GM18502 (cell line): ENCODE data around the gene PHB1.
"Not testable (repeated sequence)": the region's sequence is repeated elsewhere in the genome, so short reads cannot be mapped to it uniquely, and the experiment has no call there.

Experiments used
- ATAC-seq: cut with Tn5 transposase; IDR thresholded peaks from one replicate; pipeline ENCODE4 v1.9.1; 2021; ENCODE audit warnings: mild to moderate bottlenecking; ENCODE audit not compliant: unreplicated experiment, poor library complexity

The PHB1 gene

GRCh38 chr17:49407086-49407485, 7.6 kb downstream of the PHB1 start:
- ATAC-seq, result no peak

DNA sequence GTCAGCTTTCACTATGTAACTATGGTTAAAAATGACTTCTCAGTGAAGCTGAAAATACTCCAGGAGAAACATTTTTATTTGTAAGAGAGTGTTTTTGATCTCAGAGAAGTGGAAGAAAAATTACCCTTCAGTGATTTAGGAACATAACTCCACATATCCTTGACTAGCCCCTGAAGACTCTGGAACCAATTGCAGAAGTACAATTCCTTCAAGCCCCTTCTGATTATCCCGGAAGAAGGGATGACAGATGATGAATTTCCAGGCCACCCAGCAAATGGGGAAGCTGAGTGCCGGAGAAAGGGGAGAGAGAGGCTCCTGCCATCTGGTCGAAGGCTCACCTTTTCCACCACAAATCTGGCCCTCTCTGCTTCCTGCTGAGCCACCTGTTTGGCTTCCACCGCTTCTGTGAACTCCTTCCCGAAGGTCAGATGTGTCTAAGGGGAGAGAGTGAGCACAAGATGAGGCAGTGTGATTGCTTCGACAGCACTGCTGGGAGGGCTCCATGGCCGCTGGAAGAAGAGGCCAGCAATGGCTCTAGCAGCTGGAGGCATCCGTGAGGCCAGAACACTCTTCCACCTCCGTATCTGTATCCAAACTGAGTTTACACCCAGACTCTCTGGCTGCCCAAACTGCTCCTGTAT, 8.1 kb downstream of the PHB1 start:
- no peak for ATAC-seq

DNA sequence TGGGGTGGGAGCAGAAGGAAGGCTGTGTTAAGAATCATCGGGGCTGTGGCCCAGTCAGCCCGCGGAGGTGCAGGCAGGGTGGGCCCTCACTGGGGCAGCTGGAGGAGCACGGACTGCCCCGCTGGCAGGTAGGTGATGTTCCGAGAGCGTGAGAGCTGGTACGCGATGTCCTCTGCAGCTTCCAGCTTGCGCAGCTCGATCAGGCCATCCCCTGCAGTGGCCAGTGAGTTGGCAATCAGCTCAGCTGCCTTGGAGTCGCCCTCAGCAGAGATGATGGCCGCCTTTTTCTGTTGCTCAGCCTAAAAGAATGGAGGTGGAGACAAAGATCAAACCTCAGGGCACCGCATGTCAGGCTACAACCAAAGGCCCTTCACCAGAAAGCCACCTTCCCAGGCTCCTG, 9.8 kb downstream of the PHB1 start:
- no peak for ATAC-seq

DNA sequence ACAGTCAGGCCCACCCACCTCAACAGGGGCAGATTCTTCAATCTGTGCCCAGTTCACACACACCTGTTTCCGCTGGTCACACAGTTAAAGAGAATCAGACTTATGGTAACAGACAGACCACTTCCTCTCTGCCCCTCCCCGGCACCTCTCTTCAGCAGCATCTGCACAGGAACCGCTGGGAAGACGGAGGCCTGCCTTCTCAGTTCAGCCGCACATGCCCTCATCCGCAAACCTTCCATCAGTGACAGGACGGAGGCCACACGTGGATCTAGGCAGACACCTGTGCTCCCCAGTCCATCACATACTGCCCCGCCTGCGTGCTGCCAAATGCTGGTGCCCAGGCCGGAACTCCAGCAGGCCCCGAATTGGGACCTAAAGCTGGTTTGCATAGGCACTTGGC, 10.3 kb downstream of the PHB1 start:
- ATAC-seq, result no peak

DNA sequence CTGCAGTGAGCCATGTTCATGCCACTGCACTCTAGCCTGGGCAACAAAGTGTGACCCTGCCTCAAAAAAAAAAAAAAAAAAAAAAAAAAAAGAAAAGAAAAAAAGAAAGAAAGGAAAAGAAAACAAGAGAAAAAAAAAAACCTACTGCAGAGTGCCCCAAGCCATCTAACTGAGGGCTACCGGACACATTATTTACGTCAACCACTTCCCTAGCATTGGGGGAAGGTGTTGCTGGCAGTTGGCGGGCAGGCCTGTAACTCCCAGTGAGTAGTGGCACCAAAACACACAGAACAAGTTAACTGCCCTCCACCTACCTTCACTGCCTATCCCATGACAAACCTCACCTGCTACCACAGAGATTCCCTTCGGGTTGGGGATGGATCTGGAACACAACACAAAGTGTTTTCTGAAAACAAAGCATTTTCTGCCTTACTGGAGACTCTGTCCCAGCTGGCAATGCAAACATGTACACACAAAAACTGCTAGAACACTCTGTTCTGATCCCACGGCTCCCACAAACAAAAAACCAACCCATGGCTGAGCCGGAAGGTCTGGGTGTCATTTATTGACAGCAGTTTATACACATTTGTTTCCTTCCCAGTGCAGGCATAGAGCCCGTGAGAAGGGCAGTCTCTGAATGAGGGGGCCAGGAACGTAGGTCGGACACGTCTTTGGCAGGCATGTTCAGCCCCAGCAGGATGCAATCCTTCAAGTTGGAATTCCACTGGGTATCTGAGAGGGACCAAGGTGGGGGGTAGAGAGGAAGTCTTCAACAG, 11.0 kb downstream of the PHB1 start:
- no peak for ATAC-seq

- no peak for ATAC-seq
Measured at GRCh38 chr17:49402706-49403105, 12.0 kb downstream of the PHB1 start.

- ATAC-seq, result no peak
Measured at GRCh38 chr17:49401971-49402611, 12.6 kb downstream of the PHB1 start.

DNA sequence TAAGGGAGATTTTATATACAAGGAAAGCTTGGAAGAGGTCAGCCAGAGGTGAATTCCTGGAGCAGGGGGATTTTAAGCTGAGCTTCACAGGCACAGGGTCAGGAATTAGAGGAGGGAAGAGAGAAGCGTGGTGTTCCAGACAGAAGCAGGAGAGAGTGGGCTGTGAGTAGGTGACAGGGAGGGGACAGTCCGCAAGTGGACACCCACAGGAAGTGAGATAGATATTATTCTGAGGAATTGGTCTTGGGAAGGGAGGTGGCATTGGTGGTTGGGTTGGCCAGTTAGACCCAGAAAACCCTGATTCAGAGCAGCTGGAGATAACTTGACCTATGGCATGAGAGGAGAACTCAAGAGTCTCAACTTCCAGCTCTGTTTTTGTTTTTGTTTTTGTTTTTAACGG, 14.7 kb downstream of the PHB1 start:
- ATAC-seq, result no peak

DNA sequence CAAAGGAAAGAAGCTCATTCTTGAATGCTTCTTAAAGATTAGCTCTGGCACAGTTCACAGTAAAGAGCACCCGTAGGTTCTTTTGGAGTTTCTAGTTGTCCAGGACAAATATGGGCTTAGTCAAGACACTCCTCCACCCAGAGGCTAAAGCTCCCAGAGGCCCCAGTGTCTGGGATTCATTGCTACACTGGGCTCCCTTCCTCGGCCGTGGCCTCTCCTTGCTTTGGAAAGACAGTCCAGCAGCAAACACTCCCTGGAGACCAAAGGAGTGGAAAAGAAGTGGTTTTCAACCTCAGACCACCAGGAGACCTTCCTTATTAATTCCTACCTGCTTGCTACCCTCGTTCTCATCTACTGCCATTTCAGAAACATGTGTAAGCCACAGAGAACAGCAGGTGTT, 17.1 kb downstream of the PHB1 start:
- no peak for ATAC-seq

DNA sequence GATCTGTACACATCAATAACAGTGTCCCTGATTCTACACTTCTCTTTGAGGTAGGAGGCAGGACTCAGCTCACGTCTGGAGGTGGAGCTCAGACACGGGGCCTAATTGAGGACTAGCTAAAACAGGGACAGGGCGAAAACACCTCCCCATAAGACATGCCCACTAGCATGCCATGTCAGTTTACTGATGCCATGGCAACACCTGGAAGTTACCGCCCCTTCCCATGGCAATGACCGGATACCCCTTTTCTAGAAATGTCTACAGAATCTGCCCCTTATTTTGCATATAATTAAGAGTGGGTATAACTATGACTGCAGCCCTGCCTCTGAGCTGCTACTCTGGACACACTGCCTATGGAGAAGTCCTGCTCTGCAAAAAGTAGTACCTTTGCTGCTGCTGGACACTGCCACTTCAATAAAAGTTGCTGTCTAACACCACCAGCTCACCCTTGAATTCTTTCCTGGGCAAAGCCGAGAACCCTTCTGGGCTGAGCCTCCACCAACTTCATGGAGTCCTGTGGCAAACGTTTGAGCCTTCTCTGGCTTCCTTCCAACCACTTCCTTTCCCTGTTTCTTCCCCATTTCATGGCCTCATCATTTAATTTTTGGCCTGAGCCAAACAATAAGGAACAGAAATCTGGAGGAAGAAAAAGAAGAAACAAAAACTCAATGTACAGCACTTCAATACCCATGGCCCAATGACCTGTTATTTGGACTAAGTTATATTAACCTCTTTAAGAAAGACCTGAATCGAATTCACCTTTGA, 21.0 kb downstream of the PHB1 start:
- no peak for ATAC-seq

- ATAC-seq, result no peak
Measured at GRCh38 chr17:49390548-49391324, 23.9 kb downstream of the PHB1 start.

- ATAC-seq, result not testable (repeated sequence)
Measured at GRCh38 chr17:49389514-49390347, 25.0 kb downstream of the PHB1 start.

GRCh38 chr17:49388692-49389513, 25.8 kb downstream of the PHB1 start:
- no peak for ATAC-seq

- ATAC-seq, result peak; percentile 53
Measured at GRCh38 chr17:49388290-49388640, 26.4 kb downstream of the PHB1 start.

DNA sequence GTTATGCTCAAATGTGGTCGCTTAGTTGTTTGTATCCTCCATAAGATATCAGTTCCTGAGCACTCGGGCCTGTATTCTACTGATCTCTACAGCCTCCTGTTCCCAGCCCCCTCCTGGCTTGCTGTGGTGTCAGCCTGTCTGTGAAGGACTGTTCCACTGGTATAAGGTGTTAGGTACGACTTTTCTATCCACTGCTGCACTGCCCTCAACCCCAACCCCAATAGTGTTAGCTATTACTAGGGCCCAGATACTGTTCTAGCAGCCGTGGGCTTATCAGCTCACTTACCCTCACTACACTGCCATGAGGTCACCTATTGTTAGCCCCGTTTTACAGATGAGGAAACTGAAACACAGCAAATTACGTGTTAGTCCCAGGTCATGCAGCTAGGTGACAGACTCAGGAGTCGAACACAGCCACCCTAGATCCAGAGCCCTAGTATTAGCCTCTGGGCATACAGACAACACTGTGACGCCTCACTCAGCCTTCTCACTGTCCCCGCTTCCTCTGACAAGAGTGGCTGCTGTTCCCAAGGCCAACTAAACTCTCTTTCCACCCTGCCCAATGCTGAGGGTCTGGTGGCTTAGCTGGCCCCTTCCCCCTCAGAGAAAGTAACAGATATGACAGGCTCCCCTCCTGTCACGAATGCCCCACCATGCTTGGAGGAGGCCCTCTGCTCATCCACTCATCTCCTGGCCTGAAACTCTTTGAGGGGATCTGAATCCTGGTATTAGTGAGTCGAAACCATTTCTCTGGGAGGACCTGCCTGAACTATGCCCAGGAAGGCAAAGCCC, 27.0 kb downstream of the PHB1 start:
- no peak for ATAC-seq

GRCh38 chr17:49386373-49386772, 28.3 kb downstream of the PHB1 start:
- no peak for ATAC-seq

DNA sequence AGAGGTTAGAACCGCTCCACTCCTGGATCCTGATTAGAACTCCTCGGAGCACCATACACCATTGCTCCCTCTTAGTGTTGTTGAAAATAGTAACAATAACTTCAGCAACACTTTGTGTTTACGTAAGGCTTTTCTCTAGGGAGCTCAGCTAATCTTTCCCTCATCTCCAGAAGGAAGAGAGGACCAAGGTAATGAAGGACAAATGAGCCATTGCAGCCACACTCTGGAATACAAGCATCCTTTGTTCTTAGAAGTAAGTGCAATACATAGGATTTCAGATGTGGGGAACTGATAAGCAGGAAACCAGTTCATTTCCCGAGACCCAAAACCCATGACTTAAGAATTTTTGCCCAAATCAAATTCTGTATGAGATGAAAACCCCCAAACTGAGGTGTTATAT, 29.7 kb downstream of the PHB1 start:
- ATAC-seq, result no peak

DNA sequence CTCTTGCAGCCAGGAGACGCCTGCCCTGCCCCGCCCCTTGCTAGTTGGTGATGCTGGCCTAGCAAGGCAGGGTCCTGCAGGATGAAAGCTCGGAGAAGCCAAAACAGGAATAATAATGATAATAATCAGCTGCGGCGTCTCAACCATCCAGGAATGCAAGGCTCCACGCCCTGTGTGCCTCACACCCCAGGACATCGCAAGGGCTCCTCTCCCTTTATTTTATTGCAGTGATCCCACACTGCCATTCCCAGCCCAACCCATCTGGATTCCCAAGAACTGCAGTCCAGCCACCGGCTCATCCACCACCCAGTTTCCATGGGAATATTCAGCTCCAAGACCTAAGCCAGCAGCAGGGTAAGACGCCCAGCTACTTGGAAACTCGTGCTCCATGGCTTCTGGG, 31.6 kb downstream of the PHB1 start:
- ATAC-seq, result no peak
